ENCODE data around the gene PDE4D. TPM values are rescaled to one million over a fixed set of nuclear protein-coding genes. Genes with fewer than 3 reads are reported as not detected.

PDE4D gene
- total RNA-seq, 1 donor from 2014 or later = 13.2 TPM

GRCh38 chr5:59367791-59368394, 525.6 kb downstream of the PDE4D start:
- peak; percentile 63 for TF ChIP-seq CTCF (IDR thresholded peaks at IDR 0.05; ENCODE audit: partially characterized antibody, unreplicated experiment)
- H3K36me3 Mint-ChIP-seq (ENCODE audit: unreplicated experiment) = no peaks in the 10 kb centered on the region
- H3K9me3 Mint-ChIP-seq (ENCODE audit: unreplicated experiment) = no peaks in the 10 kb centered on the region
- no peaks in the 10 kb centered on the region for H3K4me1 Mint-ChIP-seq (ENCODE audit: low read depth, unreplicated experiment)
- H3K4me3 Mint-ChIP-seq (ENCODE audit: unreplicated experiment) = no peak overlapping the region
- H3K27ac Mint-ChIP-seq (ENCODE audit: unreplicated experiment) = no peak overlapping the region
- DNase-seq = peak; percentile 62
- no peaks in the 10 kb centered on the region for H3K27me3 Mint-ChIP-seq (ENCODE audit: unreplicated experiment)

GRCh38 chr5:59366784-59367183, 526.7 kb downstream of the PDE4D start:
- no peak for DNase-seq
- H3K36me3 Mint-ChIP-seq (ENCODE audit: unreplicated experiment) = no peaks in the 10 kb centered on the region
- no peaks in the 10 kb centered on the region for H3K9me3 Mint-ChIP-seq (ENCODE audit: unreplicated experiment)
- H3K4me1 Mint-ChIP-seq (ENCODE audit: low read depth, unreplicated experiment) = no peaks in the 10 kb centered on the region
- no peak overlapping the region for H3K27ac Mint-ChIP-seq (ENCODE audit: unreplicated experiment)
- H3K4me3 Mint-ChIP-seq (ENCODE audit: unreplicated experiment) = no peak overlapping the region
- no peaks in the 10 kb centered on the region for H3K27me3 Mint-ChIP-seq (ENCODE audit: unreplicated experiment)
- no peak for TF ChIP-seq CTCF (IDR thresholded peaks at IDR 0.05; ENCODE audit: partially characterized antibody, unreplicated experiment)

- H3K4me3 Mint-ChIP-seq (ENCODE audit: unreplicated experiment) = no peak overlapping the region
- no peak for DNase-seq
- no peaks in the 10 kb centered on the region for H3K27me3 Mint-ChIP-seq (ENCODE audit: unreplicated experiment)
- peaks cover 11% of the 10 kb centered on the region for H3K4me1 Mint-ChIP-seq (ENCODE audit: low read depth, unreplicated experiment)
- no peak overlapping the region for H3K27ac Mint-ChIP-seq (ENCODE audit: unreplicated experiment)
- TF ChIP-seq CTCF (IDR thresholded peaks at IDR 0.05; ENCODE audit: partially characterized antibody, unreplicated experiment) = no peak
- no peaks in the 10 kb centered on the region for H3K9me3 Mint-ChIP-seq (ENCODE audit: unreplicated experiment)
- no peaks in the 10 kb centered on the region for H3K36me3 Mint-ChIP-seq (ENCODE audit: unreplicated experiment)
Observed at GRCh38 chr5:59362438-59362837, 531.1 kb downstream of the PDE4D start.

GRCh38 chr5:59361454-59361853, 532.1 kb downstream of the PDE4D start:
- Mint-ChIP-seq H3K9me3 (ENCODE audit: unreplicated experiment) (no peaks in the 10 kb centered on the region), H3K4me1 (ENCODE audit: low read depth, unreplicated experiment) (peaks cover 11% of the 10 kb centered on the region)

More at GRCh38 chr5:59361454-59361853, 532.1 kb downstream of the PDE4D start:
- no peak for TF ChIP-seq CTCF (IDR thresholded peaks at IDR 0.05; ENCODE audit: partially characterized antibody, unreplicated experiment)
- Mint-ChIP-seq H3K36me3 (ENCODE audit: unreplicated experiment) (no peaks in the 10 kb centered on the region), H3K27me3 (ENCODE audit: unreplicated experiment) (no peaks in the 10 kb centered on the region), H3K27ac (ENCODE audit: unreplicated experiment) (no peak overlapping the region), H3K4me3 (ENCODE audit: unreplicated experiment) (no peak overlapping the region)
- DNase-seq = no peak
